HepG2 (cell line): Measurements from ENCODE around the gene GTF2F2. TPM values are rescaled to one million over a fixed set of nuclear protein-coding genes. Genes with fewer than 3 reads are reported as not detected.
A peak's percentile ranks its signal among the peaks of the same experiment; 100 is the strongest.

Experiments used
- ATAC-seq: fragments of 200-7000 bp; cut with Tn5 transposase; 3 replicates; pipeline ENCODE4 v1.9.1; 2020; ENCODE audit warnings: mild to moderate bottlenecking, moderate library complexity
- BruUV-seq: library from RNA; stranded (reverse); fragments of 400-500 nt; replicated peaks from 2 replicates; lab custom pipeline; 2021; lab: Mats Ljungman, UMichigan
- CTCF ChIA-PET: fragments of 300-600 bp; formaldehyde crosslinking; extraction: SDS; loops from one replicate; lab custom pipeline; 2021; ENCODE audit warnings: low total read pairs, inconsistent platforms, low intra/inter-chr PET ratio; lab: Yijun Ruan, JAX
- POLR2A ChIA-PET: fragments of 350-600 bp; sonication (Branson Sonifier 250); formaldehyde crosslinking; loops from one replicate; lab custom pipeline; 2020; ENCODE audit warnings: antibody characterized with exemption, inconsistent platforms; lab: Yijun Ruan, JAX
- DNase-seq: peaks from one replicate; pipeline ENCODE4 v3.0.0-alpha.2; 2015; ENCODE audit warnings: low spot score
- FAIRE-seq: peaks from 3 replicates; lab custom pipeline; 2011; peaks lifted over from hg19 to GRCh38; lab: Jason Lieb, UNC
- H2AFZ ChIP-seq: one replicate; pipeline ENCODE4 v1.6.1; 2011; ENCODE audit warnings: low read length, inconsistent platforms
- H3K27ac ChIP-seq: fragments of 300-600 bp; 3 replicates; pipeline ENCODE4 v1.8.0; 2011; ENCODE audit warnings: mixed run types, mild to moderate bottlenecking, mixed read lengths, low read length, inconsistent platforms; ENCODE audit not compliant: insufficient read depth; ENCODE audit errors: extremely low read length
- H3K27me3 ChIP-seq, 2 experiments: fragments of 200-600 bp in 1 of 2; 2 replicates in 1 of 2; 3 replicates in 1 of 2; pipeline versions ENCODE4 v1.6.0 to v1.8.0; 2011; ENCODE audit warnings: low read length in 2 of 2, mild to moderate bottlenecking in 2 of 2, moderate library complexity in 2 of 2, inconsistent platforms in 1 of 2; ENCODE audit not compliant: insufficient read depth in 2 of 2, control insufficient read depth in 1 of 2
- H3K36me3 ChIP-seq, 2 experiments: fragments of 200-600 bp in 1 of 2; replicated peaks in 1 of 2; 2 replicates in 1 of 2; 3 replicates in 1 of 2; pipeline versions ENCODE4 v1.5.1 to v1.8.0; 2011; ENCODE audit warnings: low read length in 2 of 2, inconsistent platforms in 1 of 2; ENCODE audit not compliant: insufficient read depth in 2 of 2, control insufficient read depth in 1 of 2
- H3K4me1 ChIP-seq: 2 replicates; pipeline ENCODE4 v1.5.1; 2012; ENCODE audit warnings: low read length, inconsistent platforms; ENCODE audit not compliant: insufficient read depth
- H3K4me2 ChIP-seq: 2 replicates; pipeline ENCODE4 v1.6.0; 2011; ENCODE audit warnings: low read depth, low read length, inconsistent platforms
- H3K4me3 ChIP-seq, 3 experiments: fragments of 200-600 bp in 1 of 3; sonication (generic), shearing (Covaris generic) in 1 of 3; replicated peaks in 1 of 3; 2 replicates each; pipeline ENCODE4 v1.5.1; 2011 to 2016; ENCODE audit warnings: low read length in 3 of 3, inconsistent platforms in 2 of 3, low read depth in 2 of 3, mild to moderate bottlenecking in 2 of 3, control low read depth in 1 of 3, mixed read lengths in 1 of 3; ENCODE audit not compliant: insufficient read depth in 1 of 3
- H3K79me2 ChIP-seq: one replicate; pipeline ENCODE4 v1.6.1; 2011; ENCODE audit warnings: low read length, inconsistent platforms; ENCODE audit not compliant: insufficient read depth
- H3K9ac ChIP-seq: 2 replicates; pipeline ENCODE4 v1.6.0; 2011; ENCODE audit warnings: mild to moderate bottlenecking, low read depth, low read length, inconsistent platforms; ENCODE audit not compliant: insufficient read depth
- H3K9me3 ChIP-seq: 2 replicates; pipeline ENCODE4 v1.5.1; 2012; ENCODE audit warnings: mild to moderate bottlenecking, low read length
- H4K20me1 ChIP-seq: 2 replicates; pipeline ENCODE4 v1.6.0; 2011; ENCODE audit warnings: inconsistent platforms, mild to moderate bottlenecking, low read length, moderate library complexity; ENCODE audit not compliant: insufficient read depth
- CBX2 ChIP-seq, 2 experiments: fragments of 200-600 bp in 1 of 2; sonication (generic); formaldehyde crosslinking in 1 of 2; IDR thresholded peaks; 2 replicates each; pipeline versions ENCODE4 v1.7.0 to v1.8.1; 2018 to 2022; ENCODE audit warnings: low read depth in 2 of 2, low read length in 1 of 2, mild to moderate bottlenecking in 1 of 2, missing genetic modification reagents in 1 of 2
- FOSL2 ChIP-seq: sonication (generic); formaldehyde crosslinking; IDR thresholded peaks from 2 replicates; pipeline ENCODE4 v1.4.0; 2020; ENCODE audit warnings: missing genetic modification reagents
- GABPB1 ChIP-seq: IDR thresholded peaks from 2 replicates; pipeline ENCODE4 v1.6.1; 2016; ENCODE audit warnings: mild to moderate bottlenecking, missing genetic modification reagents, moderate library complexity, missing compliant biosample characterization
- GLI4 ChIP-seq: sonication (generic); formaldehyde crosslinking; IDR thresholded peaks from 2 replicates; pipeline ENCODE4 v1.5.1; 2020; ENCODE audit warnings: missing genetic modification reagents, mild to moderate bottlenecking, moderate library complexity, borderline replicate concordance
- KDM2A ChIP-seq: sonication (generic); formaldehyde crosslinking; IDR thresholded peaks from 2 replicates; pipeline ENCODE4 v1.4.0; 2020; ENCODE audit warnings: low read depth, missing genetic modification reagents, borderline replicate concordance
- SIX1 ChIP-seq: sonication (generic); formaldehyde crosslinking; IDR thresholded peaks from 2 replicates; pipeline ENCODE4 v1.4.0; 2020; ENCODE audit warnings: missing genetic modification reagents, borderline replicate concordance
- SMYD3 ChIP-seq: sonication (generic); formaldehyde crosslinking; IDR thresholded peaks from 2 replicates; pipeline ENCODE4 v1.8.1; 2023; ENCODE audit warnings: mild to moderate bottlenecking, missing genetic modification reagents
- SYNCRIP ChIP-seq: fragments of 200-400 bp; formaldehyde crosslinking; IDR thresholded peaks from 2 replicates; pipeline ENCODE4 v1.6.1; 2018; ENCODE audit warnings: mild to moderate bottlenecking, low read depth, low read length; ENCODE audit not compliant: insufficient read depth
- ZNF124 ChIP-seq: sonication (generic); formaldehyde crosslinking; IDR thresholded peaks from 2 replicates; pipeline ENCODE4 v1.4.0; 2020; ENCODE audit warnings: missing genetic modification reagents
- ZNF296 ChIP-seq: sonication (generic); formaldehyde crosslinking; conservative IDR thresholded peaks from 2 replicates; pipeline ENCODE4 v1.5.0; 2020; ENCODE audit warnings: mild to moderate bottlenecking, missing genetic modification reagents
- ZNF329 ChIP-seq: sonication (generic); formaldehyde crosslinking; IDR thresholded peaks from 2 replicates; pipeline ENCODE4 v1.9.0; 2021; ENCODE audit warnings: low read depth, mild to moderate bottlenecking, missing genetic modification reagents
- ZNF34 ChIP-seq: sonication (generic); formaldehyde crosslinking; IDR thresholded peaks from 2 replicates; pipeline ENCODE4 v1.4.0; 2020; ENCODE audit warnings: mild to moderate bottlenecking, missing genetic modification reagents, borderline replicate concordance
- ZNF451 ChIP-seq: sonication (generic); formaldehyde crosslinking; IDR thresholded peaks from 2 replicates; pipeline ENCODE4 v1.5.0; 2020; ENCODE audit warnings: mild to moderate bottlenecking, missing genetic modification reagents
- ZNF549 ChIP-seq: sonication (generic); formaldehyde crosslinking; IDR thresholded peaks from 2 replicates; pipeline ENCODE4 v1.5.0; 2020; ENCODE audit warnings: missing genetic modification reagents
- ZNF564 ChIP-seq: sonication (generic); formaldehyde crosslinking; IDR thresholded peaks from 2 replicates; pipeline ENCODE4 v1.8.1; 2023; ENCODE audit warnings: mild to moderate bottlenecking, missing genetic modification reagents
- ZSCAN9 ChIP-seq: IDR thresholded peaks from 2 replicates; pipeline ENCODE4 v1.6.1; 2016; ENCODE audit warnings: borderline replicate concordance
- WGBS: methylation state at CpG from one replicate; pipeline ENCODE4 v1.1.6; 2017; ENCODE audit warnings: low lambda C conversion rate; 5-methylcytosine and 5-hydroxymethylcytosine counted together
- in situ Hi-C: cut with HindIII; loops from 2 replicates; pipeline ENCODE4 v1.10.0; 2017; ENCODE audit warnings: low pct_unique_long_range_greater_than_20kb; ENCODE audit not compliant: extremely low pct_ligation_motif_present
- intact Hi-C: fragments of 100-400 bp; cut with micrococcal nuclease; formaldehyde crosslinking; loops from one replicate; pipeline ENCODE4 v1.10.0; 2022; ENCODE audit not compliant: unreplicated experiment
- polyA plus RNA-seq, 8 experiments: library from polyadenylated mRNA; depleted of rRNA in 3 of 8; stranded (reverse) in 7 of 8; unstranded in 1 of 8; fragments of >200 nt; fragmentation: Illumina TruSeq in 4 of 8; extraction: Trizol in 4 of 8; gene quantifications; 2 replicates each; pipeline versions ENCODE4 v1.2.1 to v1.2.3, GENCODE V29; 2011 to 2016; ENCODE audit warnings: low read depth in 4 of 8, missing spikeins in 1 of 8, mixed read lengths in 1 of 8; ENCODE audit not compliant: insufficient read depth in 1 of 8
- total RNA-seq, 5 experiments: library from RNA; depleted of rRNA; stranded (reverse); fragments of >200 nt; fragmentation: Illumina TruSeq; extraction: Trizol; gene quantifications; 2 replicates each; pipeline ENCODE4 v1.2.3, GENCODE V29; 2016; ENCODE audit warnings: low read depth in 1 of 5
- TF ChIP-seq, protein P1 (sequence below): sonication (generic); formaldehyde crosslinking; IDR thresholded peaks from 2 replicates; pipeline ENCODE4 v1.5.1; 2020; ENCODE audit warnings: missing genetic modification reagents, mild to moderate bottlenecking, borderline replicate concordance
- TF ChIP-seq, protein P2 (sequence below): IDR thresholded peaks from 2 replicates; pipeline ENCODE4 v1.6.1; 2016; ENCODE audit warnings: missing compliant biosample characterization, missing genetic modification reagents, borderline replicate concordance
- TF ChIP-seq, protein P3 (sequence below): sonication (generic); formaldehyde crosslinking; IDR thresholded peaks from 2 replicates; pipeline ENCODE4 v1.8.1; 2023; ENCODE audit warnings: mild to moderate bottlenecking, inconsistent platforms, moderate library complexity, missing genetic modification reagents, borderline replicate concordance
- TF ChIP-seq, protein P4 (sequence below): sonication (generic); formaldehyde crosslinking; IDR thresholded peaks from 2 replicates; pipeline ENCODE4 v1.5.0; 2020; ENCODE audit warnings: missing genetic modification reagents

GTF2F2 gene
- total and polyA plus RNA-seq, 2 of the 13 experiments (the other 11 are each of a cell fraction or from before 2014, with no cell fraction given) = 10.6 to 32.8 TPM

DNA sequence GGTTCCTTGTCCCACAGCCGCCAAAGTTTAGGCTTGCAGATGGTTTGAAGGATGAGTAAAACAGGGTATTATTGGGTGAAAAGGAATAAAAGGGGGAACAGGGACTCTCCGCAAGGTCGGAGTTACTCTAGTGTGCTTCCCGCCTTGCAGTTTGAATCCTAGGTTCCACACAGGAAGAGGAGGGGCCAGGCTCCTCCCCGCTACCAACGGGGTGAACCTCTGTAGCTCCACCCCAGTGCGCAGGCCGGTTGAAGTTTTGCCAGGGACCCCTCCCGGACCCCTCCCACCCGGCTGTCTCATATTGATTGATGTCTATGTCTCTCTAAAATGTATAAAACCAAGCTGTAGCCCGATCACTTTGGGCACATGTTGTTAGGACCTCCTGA, 11.6 kb upstream of the GTF2F2 start (continued):
- TF ChIP-seq ZNF451 (CRISPR knock-in tag) = no peak
- TF ChIP-seq KDM2A (CRISPR knock-in tag) = 0 out of 2 replicates have a peak, but pooled peaks have one; percentile 28
- peak; percentile 90 for TF ChIP-seq GABPB1 (CRISPR knock-in tag)
- TF ChIP-seq ZNF329 (CRISPR knock-in tag) = no peak
- TF ChIP-seq, protein P1, sequence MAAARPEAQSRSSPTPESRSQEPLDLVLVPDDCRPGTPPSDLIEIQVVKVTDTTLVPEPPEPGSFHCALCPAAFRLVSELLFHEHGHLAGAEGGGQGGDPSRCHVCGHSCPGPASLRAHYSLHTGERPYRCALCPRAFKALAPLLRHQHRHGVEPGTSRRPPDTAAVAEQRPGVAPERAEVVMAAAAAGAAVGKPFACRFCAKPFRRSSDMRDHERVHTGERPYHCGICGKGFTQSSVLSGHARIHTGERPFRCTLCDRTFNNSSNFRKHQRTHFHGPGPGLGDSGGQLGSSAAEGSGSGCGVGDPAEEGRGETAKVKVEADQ (CRISPR knock-in tag) = no peak
- no peak for TF ChIP-seq ZSCAN9

DNA sequence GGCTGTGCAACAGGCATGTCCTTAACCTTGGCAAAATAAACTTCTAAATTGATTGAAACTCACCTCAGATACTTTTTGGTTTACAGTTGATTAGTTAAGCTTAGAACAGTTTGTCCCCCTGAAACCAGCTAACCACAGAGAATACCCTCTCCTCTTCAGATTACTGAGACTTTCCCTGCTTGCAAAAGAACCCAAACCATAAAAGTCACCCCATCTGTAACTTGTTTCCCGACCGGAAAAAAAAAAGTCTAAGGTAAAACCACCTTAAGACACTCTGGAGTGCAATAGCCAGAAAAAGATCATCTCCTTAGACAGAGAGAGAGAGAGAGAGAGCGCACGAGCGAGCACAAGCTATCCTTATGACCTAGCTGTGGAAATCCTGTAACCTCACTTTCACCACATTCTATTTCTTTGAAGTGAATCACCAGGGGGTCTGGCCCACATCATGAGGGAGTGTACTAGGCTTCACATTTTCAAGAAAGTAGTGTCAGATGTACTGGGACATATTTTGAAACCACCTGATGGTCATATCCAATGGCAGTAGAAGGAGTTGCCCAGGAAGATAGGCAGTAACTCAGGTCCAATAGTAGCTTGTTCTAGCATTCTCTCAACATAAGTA, 11.1 kb upstream of the GTF2F2 start:
- no peak overlapping the region for H3K27ac ChIP-seq
- POLR2A ChIA-PET = interaction anchor here (0.6 kb wide), 2 partner anchors 11 to 161 kb away, joined by 3 read pairs; no protein-coding TSS in a partner anchor
- in situ Hi-C loops = no loop called here
- H3K4me3 ChIP-seq = peak overlapping the region; percentile 37 to 49 (median 42); a peak in 5 of 6 replicates
- no TSS peak for BruUV-seq
- FAIRE-seq = no peak
- no peaks in the 10 kb centered on the region for H3K9me3 ChIP-seq
- H3K79me2 ChIP-seq = no peaks in the 10 kb centered on the region
- no peaks in the 10 kb centered on the region for H4K20me1 ChIP-seq
- intact Hi-C loops = no loop called here
- peak overlapping the region; percentile 65 for H2AFZ ChIP-seq
- peak overlapping the region; percentile 69 for H3K4me2 ChIP-seq
- peaks cover 0 to 2% of the 10 kb centered on the region in 2 experiments; a peak in 1 of 5 replicates for H3K27me3 ChIP-seq
- DNase-seq = no peak
- 33% methylated on average over 5 of the region's 5 CpGs for WGBS
- H3K36me3 ChIP-seq = no peaks in the 10 kb centered on the region
- peak; percentile 49 for ATAC-seq
- H3K9ac ChIP-seq = peak overlapping the region; percentile 14; the same call in 1 of the 2 replicates
- peaks cover 6% of the 10 kb centered on the region for H3K4me1 ChIP-seq
- CTCF ChIA-PET = no interaction called here
- TF ChIP-seq, protein P2, sequence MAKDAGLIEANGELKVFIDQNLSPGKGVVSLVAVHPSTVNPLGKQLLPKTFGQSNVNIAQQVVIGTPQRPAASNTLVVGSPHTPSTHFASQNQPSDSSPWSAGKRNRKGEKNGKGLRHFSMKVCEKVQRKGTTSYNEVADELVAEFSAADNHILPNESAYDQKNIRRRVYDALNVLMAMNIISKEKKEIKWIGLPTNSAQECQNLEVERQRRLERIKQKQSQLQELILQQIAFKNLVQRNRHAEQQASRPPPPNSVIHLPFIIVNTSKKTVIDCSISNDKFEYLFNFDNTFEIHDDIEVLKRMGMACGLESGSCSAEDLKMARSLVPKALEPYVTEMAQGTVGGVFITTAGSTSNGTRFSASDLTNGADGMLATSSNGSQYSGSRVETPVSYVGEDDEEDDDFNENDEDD (CRISPR knock-in tag) = no peak
- TF ChIP-seq, protein P3, sequence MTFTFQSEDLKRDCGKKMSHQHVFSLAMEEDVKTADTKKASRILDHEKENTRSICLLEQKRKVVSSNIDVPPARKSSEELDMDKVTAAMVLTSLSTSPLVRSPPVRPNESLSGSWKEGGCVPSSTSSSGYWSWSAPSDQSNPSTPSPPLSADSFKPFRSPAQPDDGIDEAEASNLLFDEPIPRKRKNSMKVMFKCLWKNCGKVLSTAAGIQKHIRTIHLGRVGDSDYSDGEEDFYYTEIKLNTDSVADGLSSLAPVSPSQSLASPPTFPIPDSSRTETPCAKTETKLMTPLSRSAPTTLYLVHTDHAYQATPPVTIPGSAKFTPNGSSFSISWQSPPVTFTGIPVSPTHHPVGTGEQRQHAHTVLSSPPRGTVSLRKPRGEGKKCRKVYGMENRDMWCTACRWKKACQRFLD (CRISPR knock-in tag) = no peak
- TF ChIP-seq ZNF34 = no peak
- TF ChIP-seq ZNF549 (CRISPR knock-in tag) = no peak
- TF ChIP-seq ZNF564 (CRISPR knock-in tag) = no peak
- no peak for TF ChIP-seq SYNCRIP
- TF ChIP-seq ZNF296 (CRISPR knock-in tag) = no peak
- no peak for TF ChIP-seq SIX1
- TF ChIP-seq, protein P4, sequence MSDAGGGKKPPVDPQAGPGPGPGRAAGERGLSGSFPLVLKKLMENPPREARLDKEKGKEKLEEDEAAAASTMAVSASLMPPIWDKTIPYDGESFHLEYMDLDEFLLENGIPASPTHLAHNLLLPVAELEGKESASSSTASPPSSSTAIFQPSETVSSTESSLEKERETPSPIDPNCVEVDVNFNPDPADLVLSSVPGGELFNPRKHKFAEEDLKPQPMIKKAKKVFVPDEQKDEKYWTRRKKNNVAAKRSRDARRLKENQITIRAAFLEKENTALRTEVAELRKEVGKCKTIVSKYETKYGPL (CRISPR knock-in tag) = no peak
- no peak for TF ChIP-seq CBX2 (IDR thresholded peaks at IDR 0.05; ENCODE audit: low read depth, low read length)
- TF ChIP-seq CBX2 (CRISPR knock-in tag; IDR thresholded peaks at IDR 0.05; ENCODE audit: low read depth) = no peak
- TF ChIP-seq FOSL2 (CRISPR knock-in tag) = no peak
- TF ChIP-seq GLI4 (CRISPR knock-in tag) = no peak
- no peak for TF ChIP-seq ZNF124 (CRISPR knock-in tag)
- TF ChIP-seq SMYD3 = no peak
